GM12891 (cell line): ENCODE data around the gene TCEANC2.
"Not testable (repeated sequence)": the region's sequence is repeated elsewhere in the genome, so short reads cannot be mapped to it uniquely, and the experiment has no call there.

ENCODE experiments used
- PAX5 ChIP-seq: IDR thresholded peaks from 2 replicates; pipeline ENCODE4 v1.6.1; 2011; ENCODE audit warnings: low read length, moderate library complexity, mild to moderate bottlenecking; ENCODE audit not compliant: insufficient read depth, severe bottlenecking
- POLR2A ChIP-seq: IDR thresholded peaks from 2 replicates; pipeline ENCODE4 v1.6.1; 2011; ENCODE audit warnings: low read depth, low read length, control low read depth
- POLR2AphosphoS5 ChIP-seq: IDR thresholded peaks from 2 replicates; pipeline ENCODE4 v1.6.1; 2011; ENCODE audit warnings: low read depth, low read length, control low read depth
- SPI1 ChIP-seq: IDR thresholded peaks from 2 replicates; pipeline ENCODE4 v1.6.1; 2011; ENCODE audit warnings: low read depth, low read length, control low read depth
- TAF1 ChIP-seq: IDR thresholded peaks from 2 replicates; pipeline ENCODE4 v1.6.1; 2011; ENCODE audit warnings: low read depth, low read length, control low read depth

DNA sequence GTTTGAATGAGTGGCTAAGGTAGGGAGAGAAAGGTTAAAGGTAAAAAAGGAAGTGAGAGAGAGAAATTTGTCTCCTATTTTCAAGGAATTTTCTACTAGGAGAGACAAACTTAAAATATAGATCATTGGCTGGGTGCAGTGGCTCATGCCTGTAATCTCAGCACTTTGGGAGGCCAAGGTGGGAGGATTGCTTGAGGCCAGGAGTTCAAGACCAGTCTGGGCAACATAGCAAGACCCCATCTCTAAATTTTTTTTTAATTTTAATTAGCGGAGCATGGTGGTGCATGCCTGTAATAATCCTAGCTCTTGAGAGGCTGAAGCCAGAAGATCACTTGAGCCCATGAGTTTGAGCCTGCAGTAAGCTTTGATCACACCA is 41.3 kb downstream of the TCEANC2 start:
- TF ChIP-seq POLR2AphosphoS5, POLR2A, TAF1, SPI1, PAX5: not testable (repeated sequence)
